ENCODE measurements around the gene TCTA. TPM values are rescaled to one million over a fixed set of nuclear protein-coding genes. Genes with fewer than 3 reads are reported as not detected.
A peak's percentile ranks its signal among the peaks of the same experiment; 100 is the strongest.

The TCTA gene
- total and polyA plus RNA-seq, 9 of the 15 experiments (the other 6 are each of a cell fraction or from before 2014, with no cell fraction given), result 4.0 to 15.4 (median 8.2) TPM

DNA sequence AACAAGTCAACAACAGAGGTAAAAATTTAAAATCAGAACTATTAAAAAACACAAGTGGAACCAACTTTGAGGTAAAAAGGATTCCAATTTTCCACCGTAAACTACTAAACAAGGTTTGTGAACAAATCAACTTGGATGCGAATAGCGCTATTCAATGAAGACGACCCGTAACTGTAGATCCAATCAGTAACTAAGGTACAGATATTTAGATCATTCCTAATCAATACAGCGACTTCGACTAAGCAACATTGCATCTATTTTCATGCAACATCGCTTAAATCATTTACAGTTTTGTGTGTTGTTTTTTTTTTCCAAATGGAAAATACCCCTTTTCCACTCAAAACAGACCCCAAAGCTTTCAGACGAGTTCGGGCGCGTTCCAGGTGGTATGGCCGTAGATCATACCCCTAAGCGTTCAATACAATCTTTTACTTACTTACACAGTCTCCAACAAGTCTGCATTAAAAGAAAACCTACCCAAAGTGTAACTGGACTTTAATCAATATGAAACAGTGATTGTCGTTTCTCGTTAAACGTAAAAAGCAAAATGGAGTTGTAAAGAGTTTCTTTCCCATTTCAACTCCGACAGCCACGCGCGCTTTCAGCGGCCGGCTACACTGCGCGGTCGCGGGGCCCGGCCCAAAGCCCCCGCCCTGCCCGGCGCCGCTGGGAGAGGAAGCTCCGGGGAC, 1.2 kb upstream of the TCTA start (continued):
- TF ChIP-seq SNRNP70 (optimal IDR thresholded peaks at IDR 0.05; ENCODE audit: low read depth, low read length), result no peak
- TF ChIP-seq GABPB1 (CRISPR knock-in tag; IDR thresholded peaks at IDR 0.05), result 0 out of 2 replicates have a peak, but pooled peaks have one; percentile 11
- TF ChIP-seq, protein P1, sequence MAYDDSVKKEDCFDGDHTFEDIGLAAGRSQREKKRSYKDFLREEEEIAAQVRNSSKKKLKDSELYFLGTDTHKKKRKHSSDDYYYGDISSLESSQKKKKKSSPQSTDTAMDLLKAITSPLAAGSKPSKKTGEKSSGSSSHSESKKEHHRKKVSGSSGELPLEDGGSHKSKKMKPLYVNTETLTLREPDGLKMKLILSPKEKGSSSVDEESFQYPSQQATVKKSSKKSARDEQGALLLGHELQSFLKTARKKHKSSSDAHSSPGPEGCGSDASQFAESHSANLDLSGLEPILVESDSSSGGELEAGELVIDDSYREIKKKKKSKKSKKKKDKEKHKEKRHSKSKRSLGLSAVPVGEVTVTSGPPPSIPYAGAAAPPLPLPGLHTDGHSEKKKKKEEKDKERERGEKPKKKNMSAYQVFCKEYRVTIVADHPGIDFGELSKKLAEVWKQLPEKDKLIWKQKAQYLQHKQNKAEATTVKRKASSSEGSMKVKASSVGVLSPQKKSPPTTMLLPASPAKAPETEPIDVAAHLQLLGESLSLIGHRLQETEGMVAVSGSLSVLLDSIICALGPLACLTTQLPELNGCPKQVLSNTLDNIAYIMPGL (CRISPR knock-in tag; IDR thresholded peaks at IDR 0.05), result no peak
- TF ChIP-seq SIN3B (IDR thresholded peaks at IDR 0.05; ENCODE audit: low read depth), result no peak
- TF ChIP-seq SMARCC2 (IDR thresholded peaks at IDR 0.05; ENCODE audit: low read depth), result no peak
- TF ChIP-seq, protein P2, sequence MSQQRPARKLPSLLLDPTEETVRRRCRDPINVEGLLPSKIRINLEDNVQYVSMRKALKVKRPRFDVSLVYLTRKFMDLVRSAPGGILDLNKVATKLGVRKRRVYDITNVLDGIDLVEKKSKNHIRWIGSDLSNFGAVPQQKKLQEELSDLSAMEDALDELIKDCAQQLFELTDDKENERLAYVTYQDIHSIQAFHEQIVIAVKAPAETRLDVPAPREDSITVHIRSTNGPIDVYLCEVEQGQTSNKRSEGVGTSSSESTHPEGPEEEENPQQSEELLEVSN (IDR thresholded peaks at IDR 0.05; ENCODE audit: borderline replicate concordance in 1 of 2, extremely low read depth in 1 of 2, insufficient read depth in 1 of 2, insufficient read length in 1 of 2, low read depth in 1 of 2, low read length in 1 of 2, poor library complexity in 1 of 2, severe bottlenecking in 1 of 2), result no peak
- no peak for TF ChIP-seq PTRF (tag; IDR thresholded peaks at IDR 0.05)
- no peak for TF ChIP-seq ZNF311 (CRISPR knock-in tag; IDR thresholded peaks at IDR 0.05)

All from K562 (cell line).